Nephron (organoid): ENCODE results near the gene ACTR5.

ENCODE experiments used
- H3K27ac Mint-ChIP-seq, 3 experiments: 2 replicates each; pipeline ENCODE4 v1.8.0; 2020; ENCODE audit warnings: mixed read lengths in 3 of 3, mild to moderate bottlenecking in 2 of 3, moderate library complexity in 1 of 3
- H3K27me3 Mint-ChIP-seq: 2 replicates; pipeline ENCODE4 v1.8.0; 2021; ENCODE audit warnings: low read depth, mild to moderate bottlenecking, moderate library complexity, mixed read lengths
- H3K36me3 Mint-ChIP-seq: 2 replicates; pipeline ENCODE4 v1.8.0; 2020; ENCODE audit warnings: low read depth, mixed read lengths
- H3K4me1 Mint-ChIP-seq: 2 replicates; pipeline ENCODE4 v1.8.0; 2020; ENCODE audit warnings: mixed read lengths
- H3K4me3 Mint-ChIP-seq, 3 experiments: 2 replicates each; pipeline ENCODE4 v1.8.0; 2020; ENCODE audit warnings: mild to moderate bottlenecking in 3 of 3, mixed read lengths in 3 of 3, moderate library complexity in 2 of 3
- H3K9me3 Mint-ChIP-seq: 2 replicates; pipeline ENCODE4 v1.8.0; 2020; ENCODE audit warnings: mixed read lengths
- TF ChIP-seq, protein P1 (sequence below), 3 experiments: fragments of 200-600 bp; sonication (generic); IDR thresholded peaks; one replicate each; pipeline ENCODE4 v1.5.0; 2021; ENCODE audit warnings: antibody characterized with exemption in 3 of 3; ENCODE audit not compliant: unreplicated experiment in 3 of 3

ACTR5 gene

DNA sequence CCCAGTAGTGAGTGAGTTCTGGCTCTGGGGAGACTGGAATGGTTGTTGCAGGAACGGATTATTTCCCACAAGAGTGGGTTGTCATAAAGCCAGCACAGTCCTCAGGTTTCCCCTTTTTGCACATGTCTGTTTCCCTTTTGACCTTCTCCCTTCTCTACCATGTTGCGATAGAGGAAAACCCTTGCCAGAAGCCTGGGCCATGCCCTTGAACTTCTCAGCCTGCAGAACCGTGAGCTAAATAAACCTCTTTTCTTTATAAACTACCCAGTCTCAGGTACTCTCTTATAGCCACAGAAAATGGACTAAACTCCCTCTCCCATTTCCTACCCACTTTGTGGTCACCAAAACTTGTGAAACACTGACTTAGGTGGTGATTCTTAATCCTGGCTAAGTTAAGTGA, 50.0 kb downstream of the ACTR5 start:
- Mint-ChIP-seq H3K9me3 (no peaks in the 10 kb centered on the region), H3K27me3 (peaks cover 20% of the 10 kb centered on the region), H3K36me3 (no peaks in the 10 kb centered on the region), H3K4me1 (no peaks in the 10 kb centered on the region), H3K27ac (no peak overlapping the region), H3K4me3 (no peak overlapping the region)
- TF ChIP-seq, protein P1, sequence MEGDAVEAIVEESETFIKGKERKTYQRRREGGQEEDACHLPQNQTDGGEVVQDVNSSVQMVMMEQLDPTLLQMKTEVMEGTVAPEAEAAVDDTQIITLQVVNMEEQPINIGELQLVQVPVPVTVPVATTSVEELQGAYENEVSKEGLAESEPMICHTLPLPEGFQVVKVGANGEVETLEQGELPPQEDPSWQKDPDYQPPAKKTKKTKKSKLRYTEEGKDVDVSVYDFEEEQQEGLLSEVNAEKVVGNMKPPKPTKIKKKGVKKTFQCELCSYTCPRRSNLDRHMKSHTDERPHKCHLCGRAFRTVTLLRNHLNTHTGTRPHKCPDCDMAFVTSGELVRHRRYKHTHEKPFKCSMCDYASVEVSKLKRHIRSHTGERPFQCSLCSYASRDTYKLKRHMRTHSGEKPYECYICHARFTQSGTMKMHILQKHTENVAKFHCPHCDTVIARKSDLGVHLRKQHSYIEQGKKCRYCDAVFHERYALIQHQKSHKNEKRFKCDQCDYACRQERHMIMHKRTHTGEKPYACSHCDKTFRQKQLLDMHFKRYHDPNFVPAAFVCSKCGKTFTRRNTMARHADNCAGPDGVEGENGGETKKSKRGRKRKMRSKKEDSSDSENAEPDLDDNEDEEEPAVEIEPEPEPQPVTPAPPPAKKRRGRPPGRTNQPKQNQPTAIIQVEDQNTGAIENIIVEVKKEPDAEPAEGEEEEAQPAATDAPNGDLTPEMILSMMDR (IDR thresholded peaks at IDR 0.05; ENCODE audit: unreplicated experiment in 3 of 3), result no peak

DNA sequence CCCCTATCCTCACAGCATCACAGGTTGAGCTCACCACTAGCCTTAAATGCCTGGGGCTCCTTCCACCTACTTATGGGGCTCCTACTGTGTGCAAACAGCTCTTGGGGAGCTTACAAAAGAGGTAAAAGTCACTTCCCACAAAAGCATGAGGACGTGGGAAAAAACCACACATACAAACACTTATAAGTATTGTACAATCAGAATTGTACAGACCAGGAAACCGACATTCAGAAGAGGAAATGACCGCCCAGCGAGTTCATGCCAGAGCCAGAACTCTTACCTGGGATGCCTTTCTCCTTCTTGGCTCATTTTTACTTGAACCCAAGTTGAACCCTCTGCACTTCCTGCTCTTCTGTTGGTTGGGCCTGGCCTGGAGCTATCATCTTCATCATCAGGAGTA, 50.9 kb downstream of the ACTR5 start:
- no peaks in the 10 kb centered on the region for H3K36me3 Mint-ChIP-seq
- H3K4me1 Mint-ChIP-seq, result no peaks in the 10 kb centered on the region
- no peaks in the 10 kb centered on the region for H3K9me3 Mint-ChIP-seq
- TF ChIP-seq, protein P1 (IDR thresholded peaks at IDR 0.05; ENCODE audit: unreplicated experiment in 3 of 3), result no peak
- peaks cover 24% of the 10 kb centered on the region for H3K27me3 Mint-ChIP-seq
- H3K27ac Mint-ChIP-seq, result no peak overlapping the region
- H3K4me3 Mint-ChIP-seq, result no peak overlapping the region

DNA sequence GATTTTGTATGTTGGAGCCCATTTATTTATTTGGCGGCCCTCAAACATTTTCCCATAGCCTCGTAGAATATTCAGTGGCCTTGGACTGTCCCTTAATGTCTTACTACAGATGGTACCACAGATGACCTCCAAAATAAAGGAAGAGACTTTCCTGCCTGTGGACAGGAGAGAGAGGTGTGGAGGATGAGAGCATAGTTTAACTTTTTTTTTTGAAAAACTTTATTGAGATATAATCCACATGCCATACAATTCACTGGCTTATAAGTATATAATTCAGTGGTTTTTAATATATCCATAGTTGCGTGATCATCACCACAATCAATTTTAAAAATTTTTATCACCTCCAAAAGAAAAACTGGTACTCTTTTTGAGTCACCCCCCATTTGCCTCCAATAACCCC, 52.6 kb downstream of the ACTR5 start:
- Mint-ChIP-seq H3K9me3 (no peaks in the 10 kb centered on the region), H3K27me3 (peaks cover 36% of the 10 kb centered on the region), H3K4me3 (no peak overlapping the region), H3K4me1 (no peaks in the 10 kb centered on the region), H3K36me3 (no peaks in the 10 kb centered on the region), H3K27ac (no peak overlapping the region)
- TF ChIP-seq, protein P1 (IDR thresholded peaks at IDR 0.05; ENCODE audit: unreplicated experiment in 3 of 3), result no peak

DNA sequence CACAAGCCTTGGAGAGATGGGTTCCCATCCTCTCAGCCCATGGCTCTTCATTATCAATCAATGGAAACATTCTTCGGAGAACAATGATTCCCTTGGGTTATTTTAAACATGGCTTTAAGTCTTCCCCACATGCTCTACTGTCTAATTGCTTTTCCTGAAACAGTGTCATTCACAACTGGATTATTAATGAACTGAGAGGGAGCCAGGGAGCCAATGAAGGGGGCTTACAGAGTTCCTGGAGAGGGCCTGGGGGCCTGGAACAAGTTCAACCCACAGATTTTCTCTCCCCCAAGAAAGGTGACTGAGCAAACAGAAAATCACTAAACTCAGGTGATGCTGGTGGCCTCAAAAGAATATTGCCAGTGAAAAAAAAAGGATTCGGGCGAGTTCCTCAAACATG, 56.0 kb downstream of the ACTR5 start:
- no peaks in the 10 kb centered on the region for H3K9me3 Mint-ChIP-seq
- H3K4me3 Mint-ChIP-seq, result peak overlapping the region; percentile 53 to 69 (median 63)
- TF ChIP-seq, protein P1 (IDR thresholded peaks at IDR 0.05; ENCODE audit: unreplicated experiment in 3 of 3), result no peak
- H3K4me1 Mint-ChIP-seq, result peaks cover 6% of the 10 kb centered on the region
- H3K27ac Mint-ChIP-seq, result no peak overlapping the region
- H3K36me3 Mint-ChIP-seq, result no peaks in the 10 kb centered on the region
- H3K27me3 Mint-ChIP-seq, result peaks cover 52% of the 10 kb centered on the region

DNA sequence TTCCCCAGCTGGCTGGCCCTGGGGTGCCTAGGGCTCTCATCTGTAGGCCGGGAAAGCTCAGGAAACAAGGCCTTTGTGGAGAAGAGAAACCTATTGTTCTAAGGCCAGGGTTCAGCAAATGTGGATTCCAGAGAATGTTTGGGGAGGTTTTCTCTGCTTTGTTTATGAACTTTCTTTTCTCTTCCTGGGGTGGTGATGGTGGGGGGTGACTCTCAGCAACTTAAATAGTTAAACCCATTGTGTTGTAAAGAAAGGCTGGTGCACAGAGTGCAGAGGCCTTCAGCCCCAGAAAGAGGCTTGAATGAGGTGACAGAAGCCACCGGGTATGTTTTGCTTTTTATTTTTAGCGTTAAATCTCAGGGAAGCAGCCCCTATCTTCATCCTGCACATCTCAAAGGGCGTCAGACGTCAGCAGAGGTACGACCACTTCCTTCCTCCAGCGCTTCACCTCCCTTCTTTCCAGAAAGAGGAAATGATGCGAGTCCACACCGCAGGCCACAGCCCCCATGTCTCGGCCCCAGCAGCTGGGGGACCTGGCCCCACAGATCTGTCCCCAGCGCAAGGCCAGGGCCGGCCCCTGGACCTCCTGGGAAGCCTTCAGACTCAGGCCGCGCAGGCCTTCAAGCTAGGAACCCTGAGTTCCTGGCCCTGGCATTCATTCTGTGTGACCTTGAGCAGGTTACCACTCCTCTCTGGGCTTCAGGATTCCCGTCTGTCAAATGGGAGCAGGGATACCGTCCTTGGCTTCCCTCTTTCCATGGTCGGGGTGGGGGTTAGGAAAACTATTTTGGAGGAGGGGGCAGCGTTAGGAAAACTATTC, 56.6 kb downstream of the ACTR5 start:
- Mint-ChIP-seq H3K4me3 (peak overlapping the region; percentile 75 to 80 (median 76)), H3K27ac (no peak overlapping the region), H3K27me3 (peaks cover 57% of the 10 kb centered on the region), H3K36me3 (no peaks in the 10 kb centered on the region), H3K9me3 (no peaks in the 10 kb centered on the region), H3K4me1 (peaks cover 6% of the 10 kb centered on the region)
- TF ChIP-seq, protein P1 (IDR thresholded peaks at IDR 0.05; ENCODE audit: unreplicated experiment in 3 of 3), result no peak

DNA sequence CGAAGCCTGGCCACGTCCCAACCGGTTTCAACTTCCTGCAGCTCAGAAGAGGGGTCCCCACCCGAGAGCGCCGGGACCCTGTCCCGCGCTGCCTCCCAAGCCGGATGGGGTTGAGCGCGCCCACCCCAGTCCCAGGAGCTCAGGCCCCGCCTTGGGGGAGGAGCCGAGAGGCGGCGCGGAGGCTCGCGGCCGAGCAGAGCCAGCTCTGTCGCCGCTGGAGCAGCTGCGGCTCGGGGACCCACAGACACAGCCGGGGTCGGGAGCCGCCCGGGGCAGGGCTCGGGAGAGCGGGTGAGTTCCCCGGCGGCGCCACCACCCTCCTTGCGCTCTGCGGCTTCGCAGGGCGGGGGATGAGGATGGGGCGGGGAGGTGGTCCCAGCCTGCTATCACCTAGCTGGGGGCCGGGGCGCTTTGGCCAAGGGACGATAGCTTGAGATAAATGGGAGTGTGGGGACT, 57.3 kb downstream of the ACTR5 start, which contains the start of gene PPP1R16B:
TSS of gene PPP1R16B (plus strand) at position 196 of the 456 bp plus-strand sequence. CDS start 30,229 bp downstream, outside the sequence.
- Mint-ChIP-seq H3K4me3 (peak within 1 kb of the TSS; percentile 75 to 80 (median 78)), H3K36me3 (no peaks in the 10 kb centered on the region), H3K4me1 (peaks cover 6% of the 10 kb centered on the region), H3K27me3 (peaks cover 64% of the 10 kb centered on the region), H3K9me3 (no peaks in the 10 kb centered on the region), H3K27ac (no peak within 1 kb of the TSS)
- TF ChIP-seq, protein P1 (IDR thresholded peaks at IDR 0.05; ENCODE audit: unreplicated experiment in 3 of 3), result no peak
